OCI-LY7 (cell line): ENCODE data around the gene SGK1. TPM values are rescaled to one million over a fixed set of nuclear protein-coding genes. Genes with fewer than 3 reads are reported as not detected.

Experiments used
- BruUV-seq: library from RNA; stranded (reverse); fragments of 400-500 nt; replicated peaks from 2 replicates; lab custom pipeline; 2021; lab: Mats Ljungman, UMichigan
- CTCF ChIA-PET: fragments of 300-600 bp; sonication (Branson Sonifier 250); formaldehyde crosslinking; loops from one replicate; lab custom pipeline; 2022; ENCODE audit warnings: antibody characterized with exemption; ENCODE audit not compliant: unreplicated experiment; lab: Charles Lee
- POLR2A ChIA-PET: fragments of 300-600 bp; sonication (Branson Sonifier 250); formaldehyde crosslinking; loops from one replicate; lab custom pipeline; 2022; ENCODE audit warnings: antibody characterized with exemption; lab: Charles Lee
- DNase-seq: peaks from one replicate; pipeline ENCODE4 v3.0.0-alpha.2; 2015; ENCODE audit warnings: low spot score
- H2AFZ ChIP-seq: fragments of 200-600 bp; sonication (generic), shearing (Covaris generic); 2 replicates; pipeline ENCODE4 v1.6.1; 2014; ENCODE audit warnings: mild to moderate bottlenecking, antibody characterized with exemption, low read length, moderate library complexity
- H3K27ac ChIP-seq: fragments of 200-600 bp; sonication (generic); 2 replicates; pipeline ENCODE4 v1.5.1; 2014; ENCODE audit warnings: mixed run types, low read depth, mild to moderate bottlenecking, moderate library complexity, low read length, inconsistent platforms; ENCODE audit not compliant: poor library complexity, severe bottlenecking
- H3K36me3 ChIP-seq: fragments of 200-600 bp; sonication (generic); 2 replicates; pipeline ENCODE4 v1.6.1; 2014; ENCODE audit warnings: mild to moderate bottlenecking, antibody characterized with exemption, low read length, moderate library complexity, mixed read lengths; ENCODE audit not compliant: insufficient read depth
- H3K4me1 ChIP-seq: fragments of 200-600 bp; sonication (generic); 2 replicates; pipeline ENCODE4 v1.5.1; 2014; ENCODE audit warnings: mild to moderate bottlenecking, low read length; ENCODE audit not compliant: insufficient read depth, poor library complexity, severe bottlenecking
- H3K4me2 ChIP-seq: fragments of 200-600 bp; sonication (generic); 2 replicates; pipeline ENCODE4 v1.6.1; 2014; ENCODE audit warnings: mild to moderate bottlenecking, low read length
- H3K4me3 ChIP-seq: fragments of 200-600 bp; sonication (generic); 2 replicates; pipeline ENCODE4 v1.5.1; 2014; ENCODE audit warnings: mild to moderate bottlenecking, low read depth, low read length; ENCODE audit not compliant: poor library complexity, severe bottlenecking
- H3K79me2 ChIP-seq: fragments of 200-600 bp; sonication (generic); 2 replicates; pipeline ENCODE4 v1.6.1; 2016; ENCODE audit warnings: low read depth, mild to moderate bottlenecking, low read length, moderate library complexity, mixed read lengths; ENCODE audit not compliant: insufficient read depth
- H3K9me2 ChIP-seq: fragments of 200-600 bp; sonication (generic); 2 replicates; pipeline ENCODE4 v1.6.1; 2016; ENCODE audit warnings: mild to moderate bottlenecking, low read length, mixed read lengths; ENCODE audit not compliant: insufficient read depth
- H3K9me3 ChIP-seq: fragments of 200-600 bp; sonication (generic); 2 replicates; pipeline ENCODE4 v1.6.1; 2014; ENCODE audit warnings: mild to moderate bottlenecking, mixed run types, low read length, mixed read lengths
- H4K20me1 ChIP-seq: fragments of 200-600 bp; sonication (generic); 2 replicates; pipeline ENCODE4 v1.6.1; 2014; ENCODE audit warnings: mild to moderate bottlenecking, antibody characterized with exemption, low read length, moderate library complexity, mixed read lengths; ENCODE audit not compliant: insufficient read depth
- EZH2phosphoT487 ChIP-seq: fragments of 200-600 bp; sonication (generic); IDR thresholded peaks from 2 replicates; pipeline ENCODE4 v1.6.1; 2018; ENCODE audit warnings: low read depth, borderline replicate concordance, mild to moderate bottlenecking, mixed run types, antibody characterized with exemption, low read length, moderate library complexity, mixed read lengths
- intact Hi-C: fragments of 100-400 bp; cut with micrococcal nuclease; formaldehyde crosslinking; loops from one replicate; pipeline ENCODE4 v1.10.0; 2022; ENCODE audit not compliant: unreplicated experiment
- total RNA-seq, 2 experiments: library from RNA; depleted of rRNA in 1 of 2; stranded (reverse); fragments of >200 nt in 1 of 2; shearing (Covaris generic) in 1 of 2; gene quantifications; 2 replicates each; pipeline ENCODE4 v1.2.3, GENCODE V29; 2014 to 2022
- TF ChIP-seq, protein P1 (sequence below): fragments of 200-600 bp; sonication (generic); conservative IDR thresholded peaks from 2 replicates; pipeline ENCODE4 v1.5.1; 2014; ENCODE audit warnings: mild to moderate bottlenecking, antibody characterized with exemption, low read length, moderate library complexity, mixed read lengths

Gene SGK1
- total RNA-seq, 2 experiments from 2014 or later, result 5.2 to 27.6 TPM

- TF ChIP-seq EZH2phosphoT487, result no peak
- Histone ChIP-seq H3K79me2 (no peaks in the 10 kb centered on the region), H4K20me1 (no peaks in the 10 kb centered on the region), H3K4me2 (peak overlapping the region; percentile 19; the same call in 1 of the 2 replicates), H2AFZ (peak overlapping the region; percentile 67; the same call in 1 of the 2 replicates), H3K27ac (no peak overlapping the region), H3K9me3 (no peaks in the 10 kb centered on the region), H3K4me1 (peaks cover 36% of the 10 kb centered on the region), H3K4me3 (no peak overlapping the region), H3K36me3 (no peaks in the 10 kb centered on the region), H3K9me2 (no peaks in the 10 kb centered on the region)
- ChIA-PET POLR2A (interaction anchor here (0.7 to 2.3 kb wide), 6 partner anchors 8 to 965 kb away, joined by 3 to 18 read pairs (median 4); no protein-coding TSS in a partner anchor), CTCF (no interaction called here)
- intact Hi-C loops, result loop anchor here (10.0 kb wide), 1 partner anchor 634 kb away; no protein-coding TSS in a partner anchor
- DNase-seq, result peak; percentile 34
- no TSS peak for BruUV-seq
These were observed 77.1 kb downstream of the SGK1 start for GRCh38 chr6:134240665-134241431.

- no peak for DNase-seq
- H3K4me2 ChIP-seq, result no peak overlapping the region
- TF ChIP-seq EZH2phosphoT487, result no peak
- TF ChIP-seq, protein P1, sequence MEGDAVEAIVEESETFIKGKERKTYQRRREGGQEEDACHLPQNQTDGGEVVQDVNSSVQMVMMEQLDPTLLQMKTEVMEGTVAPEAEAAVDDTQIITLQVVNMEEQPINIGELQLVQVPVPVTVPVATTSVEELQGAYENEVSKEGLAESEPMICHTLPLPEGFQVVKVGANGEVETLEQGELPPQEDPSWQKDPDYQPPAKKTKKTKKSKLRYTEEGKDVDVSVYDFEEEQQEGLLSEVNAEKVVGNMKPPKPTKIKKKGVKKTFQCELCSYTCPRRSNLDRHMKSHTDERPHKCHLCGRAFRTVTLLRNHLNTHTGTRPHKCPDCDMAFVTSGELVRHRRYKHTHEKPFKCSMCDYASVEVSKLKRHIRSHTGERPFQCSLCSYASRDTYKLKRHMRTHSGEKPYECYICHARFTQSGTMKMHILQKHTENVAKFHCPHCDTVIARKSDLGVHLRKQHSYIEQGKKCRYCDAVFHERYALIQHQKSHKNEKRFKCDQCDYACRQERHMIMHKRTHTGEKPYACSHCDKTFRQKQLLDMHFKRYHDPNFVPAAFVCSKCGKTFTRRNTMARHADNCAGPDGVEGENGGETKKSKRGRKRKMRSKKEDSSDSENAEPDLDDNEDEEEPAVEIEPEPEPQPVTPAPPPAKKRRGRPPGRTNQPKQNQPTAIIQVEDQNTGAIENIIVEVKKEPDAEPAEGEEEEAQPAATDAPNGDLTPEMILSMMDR, result no peak
- no TSS peak for BruUV-seq
- H3K4me3 ChIP-seq, result no peak overlapping the region
- no peaks in the 10 kb centered on the region for H4K20me1 ChIP-seq
- peaks cover 35% of the 10 kb centered on the region for H3K4me1 ChIP-seq
- H3K9me3 ChIP-seq, result no peaks in the 10 kb centered on the region
- CTCF ChIA-PET, result no interaction called here
- intact Hi-C loops, result no loop called here
- no peaks in the 10 kb centered on the region for H3K79me2 ChIP-seq
- no peaks in the 10 kb centered on the region for H3K36me3 ChIP-seq
- H3K9me2 ChIP-seq, result no peaks in the 10 kb centered on the region
- H2AFZ ChIP-seq, result no peak overlapping the region; the same call in 1 of the 2 replicates
- POLR2A ChIA-PET, result interaction anchor here (0.7 to 2.3 kb wide), 4 partner anchors 10 to 90 kb away, joined by 4 to 18 read pairs (median 6); no protein-coding TSS in a partner anchor
- no peak overlapping the region for H3K27ac ChIP-seq
These were observed 78.7 kb downstream of the SGK1 start for GRCh38 chr6:134238960-134239795.

GRCh38 chr6:134238006-134238405 lies 79.9 kb downstream of the SGK1 start:
- no peak for TF ChIP-seq EZH2phosphoT487
- TF ChIP-seq, protein P1, result no peak
- Histone ChIP-seq H3K9me2 (no peaks in the 10 kb centered on the region), H3K4me3 (no peak overlapping the region), H3K36me3 (no peaks in the 10 kb centered on the region), H4K20me1 (no peaks in the 10 kb centered on the region), H2AFZ (no peak overlapping the region), H3K79me2 (no peaks in the 10 kb centered on the region), H3K4me1 (peaks cover 35% of the 10 kb centered on the region), H3K4me2 (no peak overlapping the region), H3K9me3 (no peaks in the 10 kb centered on the region), H3K27ac (no peak overlapping the region)
- no TSS peak for BruUV-seq
- intact Hi-C loops, result no loop called here
- no peak for DNase-seq
- ChIA-PET CTCF (no interaction called here), POLR2A (interaction anchor here (0.9 to 1.6 kb wide), 2 partner anchors 21 to 54 kb away, joined by 4 to 5 read pairs; no protein-coding TSS in a partner anchor)
